ENCODE measurements around the gene MAP3K3. TPM values are rescaled to one million over a fixed set of nuclear protein-coding genes. Genes with fewer than 3 reads are reported as not detected.

Gene MAP3K3
- total and polyA plus RNA-seq, 2 donors (not counting 1 experiment from before 2014, with no cell fraction given) = 49.1 to 74.7 TPM

- Histone ChIP-seq H4K20me1 (ENCODE audit: control insufficient read depth, insufficient read depth, low read length, poor library complexity, severe bottlenecking) (no peaks in the 10 kb centered on the region), H3K4me1 (ENCODE audit: control insufficient read depth in 2 of 2, insufficient read depth in 2 of 2, low read length in 2 of 2) (peaks cover under 1 to 3% of the 10 kb centered on the region in 2 donors), H3K27me3 (replicated peaks in 1 of 4; ENCODE audit: control extremely low read depth in 1 of 4, control insufficient read depth in 3 of 4, insufficient read depth in 4 of 4, low read length in 3 of 4) (no peaks in the 10 kb centered on the region), H3K27ac (ENCODE audit: low read length in 2 of 2) (no peak overlapping the region), H2AFZ (ENCODE audit: insufficient read depth, low read depth, low read length, poor library complexity, severe bottlenecking) (no peak overlapping the region), H3K36me3 (replicated peaks in 1 of 2; ENCODE audit: control extremely low read depth in 1 of 2, control insufficient read depth in 1 of 2, extremely low read depth in 1 of 2, insufficient read depth in 2 of 2, low read length in 1 of 2) (peaks cover 4 to 33% of the 10 kb centered on the region in 2 experiments), H3K79me2 (ENCODE audit: control insufficient read depth, insufficient read depth, low read length) (peaks cover 12% of the 10 kb centered on the region), H3K4me3 (ENCODE audit: control extremely low read depth in 1 of 5, extremely low read depth in 1 of 5, insufficient read depth in 1 of 5, low read depth in 2 of 5, low read length in 4 of 5) (no peak overlapping the region), H3K9ac (ENCODE audit: low read length) (no peak overlapping the region), H3K9me3 (ENCODE audit: control extremely low read depth in 1 of 3, control insufficient read depth in 2 of 3, insufficient read depth in 1 of 3, low read length in 2 of 3) (no peaks in the 10 kb centered on the region), H3K4me2 (replicated peaks; ENCODE audit: low read depth, low read length, poor library complexity, severe bottlenecking) (no peak overlapping the region)
- no peak overlapping the region for H3K4me3 Mint-ChIP-seq
- peaks cover 5% of the 10 kb centered on the region for H3K4me1 Mint-ChIP-seq
- ATAC-seq (ENCODE audit: low read depth) (no peak), DNase-seq (no peak)
- intact Hi-C loops (cut with micrococcal nuclease) = no loop called here
- ChIA-PET CTCF (interaction anchor here (1.6 kb wide), 1 partner anchor 10 kb away, joined by 4 read pairs; no protein-coding TSS in a partner anchor), POLR2A (no interaction called here)
- no peak overlapping the region for H3K27ac Mint-ChIP-seq
- 80% methylated on average over 1 of the region's 3 CpGs for WGBS (ENCODE audit: insufficient coverage)
- no peaks in the 10 kb centered on the region for H3K9me3 Mint-ChIP-seq (ENCODE audit: insufficient read depth)
- TF ChIP-seq CTCF (IDR thresholded peaks at IDR 0.05) (no peak), EZH2 (IDR thresholded peaks at IDR 0.05; ENCODE audit: borderline replicate concordance, insufficient read depth, low read depth, low read length, poor library complexity, severe bottlenecking) (no peak)
- no peaks in the 10 kb centered on the region for H3K27me3 Mint-ChIP-seq
These were observed 29.9 kb downstream of the MAP3K3 start for GRCh38 chr17:63652106-63652505.

- Histone ChIP-seq H3K27ac (ENCODE audit: low read length in 2 of 2) (no peak overlapping the region), H4K20me1 (ENCODE audit: control insufficient read depth, insufficient read depth, low read length, poor library complexity, severe bottlenecking) (no peaks in the 10 kb centered on the region), H3K27me3 (replicated peaks in 1 of 4; ENCODE audit: control extremely low read depth in 1 of 4, control insufficient read depth in 3 of 4, insufficient read depth in 4 of 4, low read length in 3 of 4) (no peaks in the 10 kb centered on the region), H3K36me3 (replicated peaks in 1 of 2; ENCODE audit: control extremely low read depth in 1 of 2, control insufficient read depth in 1 of 2, extremely low read depth in 1 of 2, insufficient read depth in 2 of 2, low read length in 1 of 2) (peaks cover 6 to 36% of the 10 kb centered on the region in 2 experiments), H3K4me1 (ENCODE audit: control insufficient read depth in 2 of 2, insufficient read depth in 2 of 2, low read length in 2 of 2) (no peaks in the 10 kb centered on the region), H2AFZ (ENCODE audit: insufficient read depth, low read depth, low read length, poor library complexity, severe bottlenecking) (no peak overlapping the region), H3K4me2 (replicated peaks; ENCODE audit: low read depth, low read length, poor library complexity, severe bottlenecking) (no peak overlapping the region), H3K4me3 (ENCODE audit: control extremely low read depth in 1 of 5, extremely low read depth in 1 of 5, insufficient read depth in 1 of 5, low read depth in 2 of 5, low read length in 4 of 5) (no peak overlapping the region), H3K9ac (ENCODE audit: low read length) (no peak overlapping the region), H3K79me2 (ENCODE audit: control insufficient read depth, insufficient read depth, low read length) (peaks cover 3% of the 10 kb centered on the region), H3K9me3 (ENCODE audit: control extremely low read depth in 1 of 3, control insufficient read depth in 2 of 3, insufficient read depth in 1 of 3, low read length in 2 of 3) (no peaks in the 10 kb centered on the region)
- Mint-ChIP-seq H3K27ac (peak overlapping the region; percentile 10), H3K27me3 (no peaks in the 10 kb centered on the region), H3K4me3 (no peak overlapping the region), H3K9me3 (ENCODE audit: insufficient read depth) (no peaks in the 10 kb centered on the region), H3K4me1 (peaks cover 3% of the 10 kb centered on the region)
- WGBS (ENCODE audit: insufficient coverage) = no CpG with 5 or more reads among the region's 2 CpGs
- TF ChIP-seq CTCF (IDR thresholded peaks at IDR 0.05) (no peak), EZH2 (IDR thresholded peaks at IDR 0.05; ENCODE audit: borderline replicate concordance, insufficient read depth, low read depth, low read length, poor library complexity, severe bottlenecking) (no peak)
- CTCF ChIA-PET = interaction anchor here (0.6 to 1.6 kb wide), 2 partner anchors 9 to 51 kb away, joined by 3 to 4 read pairs; no protein-coding TSS in a partner anchor
- no peak for DNase-seq
- POLR2A ChIA-PET = no interaction called here
- intact Hi-C loops (cut with micrococcal nuclease) = no loop called here
- ATAC-seq (ENCODE audit: low read depth) = no peak
These were observed 30.8 kb downstream of the MAP3K3 start for GRCh38 chr17:63653050-63653449.
